Effector memory CD8-positive, alpha-beta T cell (primary cell): ENCODE measurements around the gene DIP2C.

ENCODE experiments used
- ATAC-seq: fragments of 150-1000 bp; cut with Tn5 transposase; replicated peaks from 2 replicates; pipeline ENCODE4 v1.10.0; 2021; ENCODE audit warnings: mild to moderate bottlenecking, moderate library complexity
- DNase-seq, 3 experiments: peaks; one replicate each; pipeline ENCODE4 v3.0.0; 2021
- H3K27ac Mint-ChIP-seq, 2 donors: one replicate each; pipeline ENCODE4 v1.8.0; 2022; ENCODE audit warnings: mild to moderate bottlenecking in 2 of 2, mixed read lengths in 2 of 2, moderate library complexity in 2 of 2
- H3K27me3 Mint-ChIP-seq, 2 donors: one replicate each; pipeline ENCODE4 v1.8.0; 2022; ENCODE audit warnings: mixed read lengths in 2 of 2
- H3K36me3 Mint-ChIP-seq: one replicate; pipeline ENCODE4 v1.8.0; 2022; ENCODE audit warnings: mild to moderate bottlenecking, moderate library complexity, mixed read lengths; ENCODE audit not compliant: insufficient read depth
- H3K4me1 Mint-ChIP-seq, 2 donors: one replicate each; pipeline ENCODE4 v1.8.0; 2022; ENCODE audit warnings: low read depth in 2 of 2, mixed read lengths in 2 of 2
- H3K4me3 Mint-ChIP-seq, 2 donors: one replicate each; pipeline ENCODE4 v1.8.0; 2022; ENCODE audit warnings: mild to moderate bottlenecking in 2 of 2, mixed read lengths in 2 of 2, moderate library complexity in 2 of 2
- H3K9me3 Mint-ChIP-seq, 2 donors: one replicate each; pipeline ENCODE4 v1.8.0; 2022; ENCODE audit warnings: mixed read lengths in 2 of 2

Gene DIP2C

GRCh38 chr10:383519-383918, 305.9 kb downstream of the DIP2C start:
- Mint-ChIP-seq H3K27ac (no peak overlapping the region), H3K4me3 (no peak overlapping the region), H3K9me3 (peaks cover 0 to 7% of the 10 kb centered on the region in 2 donors), H3K27me3 (no peaks in the 10 kb centered on the region), H3K4me1 (peaks cover 13 to 16% of the 10 kb centered on the region in 2 donors), H3K36me3 (peaks cover 8% of the 10 kb centered on the region)
- ATAC-seq: no peak
- no peak for DNase-seq

- H3K36me3 Mint-ChIP-seq: peaks cover 4% of the 10 kb centered on the region
- H3K9me3 Mint-ChIP-seq: peaks cover 0 to 7% of the 10 kb centered on the region in 2 donors
- ATAC-seq: peak; percentile 98
- H3K27ac Mint-ChIP-seq: peak overlapping the region; percentile 76 to 78
- peak; percentile 20 to 33 (median 33) for DNase-seq
- peaks cover 15 to 26% of the 10 kb centered on the region in 2 donors for H3K4me1 Mint-ChIP-seq
- no peaks in the 10 kb centered on the region for H3K27me3 Mint-ChIP-seq
- H3K4me3 Mint-ChIP-seq: peak overlapping the region; percentile 65 to 68
Observed at GRCh38 chr10:381805-382204, 307.7 kb downstream of the DIP2C start.

- H3K9me3 Mint-ChIP-seq: peaks cover 0 to 7% of the 10 kb centered on the region in 2 donors
- H3K4me1 Mint-ChIP-seq: peaks cover 15 to 27% of the 10 kb centered on the region in 2 donors
- peak overlapping the region; percentile 76 to 78 for H3K27ac Mint-ChIP-seq
- ATAC-seq (no peak), DNase-seq (no peak)
- peak overlapping the region; percentile 65 to 68 for H3K4me3 Mint-ChIP-seq
- no peaks in the 10 kb centered on the region for H3K27me3 Mint-ChIP-seq
- H3K36me3 Mint-ChIP-seq: peaks cover 4% of the 10 kb centered on the region
Observed at GRCh38 chr10:381346-381745, 308.1 kb downstream of the DIP2C start.

GRCh38 chr10:380313-380940, 309.0 kb downstream of the DIP2C start:
- Mint-ChIP-seq H3K4me1 (peaks cover 15 to 27% of the 10 kb centered on the region in 2 donors), H3K9me3 (peaks cover 0 to 7% of the 10 kb centered on the region in 2 donors), H3K4me3 (no peak overlapping the region), H3K27ac (no peak overlapping the region), H3K27me3 (no peaks in the 10 kb centered on the region), H3K36me3 (peaks cover 4% of the 10 kb centered on the region)
- ATAC-seq (no peak), DNase-seq (no peak)

- Mint-ChIP-seq H3K27me3 (no peaks in the 10 kb centered on the region), H3K4me3 (no peak overlapping the region), H3K27ac (no peak overlapping the region), H3K9me3 (peaks cover 0 to 7% of the 10 kb centered on the region in 2 donors), H3K36me3 (peaks cover 4% of the 10 kb centered on the region), H3K4me1 (peaks cover 15 to 27% of the 10 kb centered on the region in 2 donors)
- DNase-seq (no peak), ATAC-seq (no peak)
Observed at GRCh38 chr10:378930-379704, 310.4 kb downstream of the DIP2C start.

GRCh38 chr10:378230-378929, 311.1 kb downstream of the DIP2C start:
- DNase-seq (no peak), ATAC-seq (no peak)
- Mint-ChIP-seq H3K4me3 (no peak overlapping the region), H3K36me3 (no peaks in the 10 kb centered on the region), H3K4me1 (peaks cover 15 to 27% of the 10 kb centered on the region in 2 donors), H3K27ac (no peak overlapping the region), H3K27me3 (no peaks in the 10 kb centered on the region), H3K9me3 (peaks cover 0 to 7% of the 10 kb centered on the region in 2 donors)

- no peak overlapping the region for H3K27ac Mint-ChIP-seq
- no peak for ATAC-seq
Observed at GRCh38 chr10:377228-377627, 312.2 kb downstream of the DIP2C start.

GRCh38 chr10:375815-376505, 313.5 kb downstream of the DIP2C start:
- H3K27ac Mint-ChIP-seq: no peak overlapping the region
- no peaks in the 10 kb centered on the region for H3K9me3 Mint-ChIP-seq
- peaks cover 5 to 15% of the 10 kb centered on the region in 2 donors for H3K4me1 Mint-ChIP-seq
- ATAC-seq (no peak), DNase-seq (no peak)
- no peak overlapping the region for H3K4me3 Mint-ChIP-seq
- peaks cover 6% of the 10 kb centered on the region for H3K36me3 Mint-ChIP-seq
- no peaks in the 10 kb centered on the region for H3K27me3 Mint-ChIP-seq

More at GRCh38 chr10:377228-377627, 312.2 kb downstream of the DIP2C start:
- Mint-ChIP-seq H3K4me3 (no peak overlapping the region), H3K27me3 (no peaks in the 10 kb centered on the region), H3K4me1 (peaks cover 12 to 23% of the 10 kb centered on the region in 2 donors), H3K9me3 (peaks cover 0 to 7% of the 10 kb centered on the region in 2 donors), H3K36me3 (peaks cover 3% of the 10 kb centered on the region)
- DNase-seq: no peak

- no peak for ATAC-seq
- no peak for DNase-seq
- H3K9me3 Mint-ChIP-seq: no peaks in the 10 kb centered on the region
- peaks cover 5 to 15% of the 10 kb centered on the region in 2 donors for H3K4me1 Mint-ChIP-seq
- H3K4me3 Mint-ChIP-seq: no peak overlapping the region
- peaks cover 6% of the 10 kb centered on the region for H3K36me3 Mint-ChIP-seq
- no peaks in the 10 kb centered on the region for H3K27me3 Mint-ChIP-seq
- H3K27ac Mint-ChIP-seq: no peak overlapping the region
Observed at GRCh38 chr10:374354-374753, 315.1 kb downstream of the DIP2C start.

- Mint-ChIP-seq H3K27me3 (no peaks in the 10 kb centered on the region), H3K9me3 (no peaks in the 10 kb centered on the region), H3K27ac (no peak overlapping the region), H3K4me1 (peaks cover 5 to 15% of the 10 kb centered on the region in 2 donors), H3K4me3 (no peak overlapping the region), H3K36me3 (peaks cover 6% of the 10 kb centered on the region)
- ATAC-seq: no peak
- DNase-seq: no peak
Observed at GRCh38 chr10:373526-374309, 315.8 kb downstream of the DIP2C start.

GRCh38 chr10:373015-373414, 316.5 kb downstream of the DIP2C start:
- Mint-ChIP-seq H3K36me3 (peaks cover 6% of the 10 kb centered on the region), H3K4me3 (no peak overlapping the region), H3K9me3 (no peaks in the 10 kb centered on the region), H3K27ac (no peak overlapping the region), H3K4me1 (peaks cover 5 to 12% of the 10 kb centered on the region in 2 donors), H3K27me3 (no peaks in the 10 kb centered on the region)
- ATAC-seq (no peak), DNase-seq (no peak)

- peaks cover 6% of the 10 kb centered on the region for H3K36me3 Mint-ChIP-seq
Observed at GRCh38 chr10:372566-372965, 316.9 kb downstream of the DIP2C start.

More at GRCh38 chr10:372566-372965, 316.9 kb downstream of the DIP2C start:
- Mint-ChIP-seq H3K27ac (no peak overlapping the region), H3K9me3 (no peaks in the 10 kb centered on the region), H3K27me3 (no peaks in the 10 kb centered on the region), H3K4me1 (peaks cover 5 to 8% of the 10 kb centered on the region in 2 donors), H3K4me3 (no peak overlapping the region)
- DNase-seq: no peak
- ATAC-seq: no peak
